AG09319 (cell line): ENCODE measurements around the gene PAK4.

Source experiments
- DNase-seq: peaks from one replicate; pipeline ENCODE4 v3.0.0-alpha.2; 2010; ENCODE audit warnings: low read depth; ENCODE audit errors: extremely low read depth
- CTCF ChIP-seq: IDR thresholded peaks from 2 replicates; pipeline ENCODE4 v1.5.1; 2011; ENCODE audit warnings: low read depth, mild to moderate bottlenecking, inconsistent platforms, low read length, moderate library complexity

The PAK4 gene

GRCh38 chr19:39119830-39120229 lies 5.8 kb upstream of the PAK4 start:
- DNase-seq: no peak
- no peak for TF ChIP-seq CTCF

DNA sequence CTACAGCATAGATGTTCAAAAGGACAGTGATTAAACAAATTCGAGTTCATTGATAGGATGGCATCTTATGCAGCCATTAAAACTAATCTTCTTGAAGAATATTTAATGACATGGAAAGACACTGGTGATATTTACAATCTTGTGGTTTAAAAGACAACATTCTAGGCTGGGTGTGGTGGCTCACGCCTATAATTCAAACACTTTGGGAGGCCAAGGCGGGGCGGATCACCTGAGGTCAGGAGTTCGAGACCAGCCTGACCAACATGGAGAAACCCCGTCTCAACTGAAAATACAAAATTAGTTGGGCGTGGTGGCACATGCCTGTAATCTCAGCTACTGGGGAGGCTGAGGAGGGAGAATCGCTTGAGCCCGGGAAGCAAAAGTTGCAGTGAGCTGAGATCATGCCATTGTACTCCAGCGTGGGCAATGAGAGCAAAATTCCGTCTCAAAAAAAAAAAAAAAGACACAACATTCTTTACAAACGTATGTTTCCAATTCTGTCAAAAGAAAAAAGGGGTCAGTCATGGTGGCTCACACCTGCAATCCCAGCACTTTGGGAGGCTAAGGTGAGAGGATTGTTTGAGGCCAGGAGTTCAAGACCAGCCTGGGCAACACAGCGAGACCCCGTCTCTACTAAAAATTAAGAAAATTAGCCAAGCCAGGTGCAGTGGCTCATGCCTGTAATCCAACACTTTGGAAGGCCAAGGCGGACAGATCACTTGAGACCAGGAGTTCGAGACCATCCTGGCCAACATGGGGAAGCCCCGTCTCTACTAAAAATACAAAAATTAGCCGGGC lies 2.5 kb upstream of the PAK4 start:
- DNase-seq: no peak
- no peak for TF ChIP-seq CTCF

DNA sequence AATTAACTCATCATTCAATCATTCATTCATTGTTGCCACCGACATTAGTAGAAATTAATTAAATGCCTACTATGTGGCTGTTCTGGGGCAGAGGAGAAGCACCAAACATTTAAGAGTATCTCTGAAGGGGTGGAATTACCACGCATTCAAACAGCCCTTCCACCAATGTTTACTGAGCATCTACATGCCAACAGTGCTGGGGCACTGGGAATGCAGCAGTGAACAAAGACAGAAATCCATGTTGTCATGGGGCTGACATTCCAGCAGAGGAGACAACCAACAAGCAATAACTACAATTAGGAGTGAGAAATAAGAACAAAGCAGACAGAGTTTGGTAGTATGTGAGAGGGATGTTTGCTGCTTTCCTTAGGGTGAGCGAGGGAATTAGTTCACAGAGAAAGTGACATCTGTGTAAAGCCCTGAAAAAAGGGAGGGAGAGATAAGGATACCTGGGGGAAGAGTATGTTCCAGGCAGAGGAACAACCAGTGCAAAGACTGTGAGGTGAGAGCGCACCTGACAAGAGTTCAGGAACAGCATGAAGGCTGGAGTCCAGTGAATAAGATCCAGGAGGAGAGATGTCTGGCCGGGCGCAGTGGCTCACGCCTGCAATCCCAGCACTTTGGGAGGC lies 1.3 kb upstream of the PAK4 start:
- no peak for TF ChIP-seq CTCF
- DNase-seq: no peak

- no peak for DNase-seq
- TF ChIP-seq CTCF: no peak
Observed at GRCh38 chr19:39125199-39125553, 410 bp upstream of the PAK4 start.

- no peak for DNase-seq
Observed at GRCh38 chr19:39126312-39127187, 964 bp downstream of the PAK4 start.

DNA sequence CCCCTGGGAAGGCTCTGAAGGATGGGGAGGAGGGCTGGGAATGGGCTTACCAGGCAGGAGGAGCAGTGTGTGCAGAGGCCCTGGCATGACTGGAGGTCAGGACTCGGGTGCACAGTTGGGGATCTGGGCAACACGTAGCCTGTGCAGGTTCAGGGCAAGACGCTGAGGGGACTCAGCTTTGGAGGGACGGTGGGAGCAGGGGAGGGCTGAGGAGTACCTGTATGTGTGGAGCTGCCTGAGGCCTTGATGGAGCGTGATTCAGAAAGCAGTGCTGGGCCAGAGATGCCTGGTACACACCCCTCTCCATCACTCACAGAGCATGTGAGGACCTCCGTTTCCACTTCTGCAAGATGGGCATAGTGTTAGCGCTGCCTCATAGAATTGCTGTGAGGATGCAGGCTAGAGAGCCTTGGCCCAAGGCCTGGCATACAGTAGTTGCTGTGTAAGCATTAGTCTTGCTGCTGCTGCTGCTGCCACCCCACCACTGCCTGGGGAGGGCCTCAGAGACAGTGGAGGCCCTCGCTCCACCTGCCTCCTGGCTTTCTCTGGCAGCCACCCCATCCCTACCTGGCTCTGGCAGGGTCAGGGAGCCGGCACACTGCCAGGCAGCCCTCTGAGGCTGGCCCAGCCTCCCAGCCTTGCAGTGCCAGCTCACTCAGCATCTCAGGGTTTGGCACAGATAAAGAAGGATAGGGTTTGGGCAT lies 2.4 kb downstream of the PAK4 start:
- no peak for TF ChIP-seq CTCF

More at GRCh38 chr19:39126312-39127187, 964 bp downstream of the PAK4 start:
- no peak for TF ChIP-seq CTCF

More for the DNA sequence above, 2.4 kb downstream of the PAK4 start:
- no peak for DNase-seq
